HEK293 (cell line): ENCODE results near the gene SUFU.

ENCODE experiments used
- CTCF ChIP-seq: fragments of 450-650 bp; formaldehyde crosslinking; IDR thresholded peaks from 2 replicates; pipeline ENCODE4 v1.5.1; 2016; ENCODE audit warnings: missing biosample characterization, missing genetic modification characterization
- TCF7L2 ChIP-seq: IDR thresholded peaks from 2 replicates; pipeline ENCODE4 v1.6.1; 2011; ENCODE audit warnings: low read depth, mild to moderate bottlenecking, inconsistent platforms, low read length, moderate library complexity, borderline replicate concordance
- ZBTB7A ChIP-seq: fragments of 450-650 bp; formaldehyde crosslinking; IDR thresholded peaks from 2 replicates; pipeline ENCODE4 v1.5.1; 2016; ENCODE audit warnings: low read depth, missing biosample characterization, missing genetic modification characterization
- ZNF274 ChIP-seq, 2 experiments: fragments of 200-500 bp in 1 of 2; fragments of 450-650 bp in 1 of 2; sonication (Bioruptor generic) in 1 of 2; formaldehyde crosslinking in 1 of 2; IDR thresholded peaks; 2 replicates each; pipeline versions ENCODE4 v1.5.1 to v1.6.1; 2014 to 2016; ENCODE audit warnings: borderline replicate concordance in 1 of 2, inconsistent platforms in 1 of 2, low read length in 1 of 2, missing biosample characterization in 1 of 2, missing genetic modification characterization in 1 of 2
- ZNF626 ChIP-seq: fragments of 450-650 bp; sonication (Bioruptor Pico); formaldehyde crosslinking; IDR thresholded peaks from 2 replicates; pipeline ENCODE4 v1.5.1; 2018; ENCODE audit warnings: missing biosample characterization, missing genetic modification characterization, inconsistent platforms
- ZNF654 ChIP-seq: fragments of 450-650 bp; formaldehyde crosslinking; IDR thresholded peaks from 2 replicates; pipeline ENCODE4 v1.5.1; 2016; ENCODE audit warnings: low read depth, missing biosample characterization, missing genetic modification characterization

GRCh38 chr10:102462512-102463054, 41.2 kb upstream of the SUFU start:
- TF ChIP-seq TCF7L2 (no peak), CTCF (tag by site-specific recombination) (no peak), ZNF626 (tag by site-specific recombination) (no peak), ZNF654 (no peak), ZBTB7A (tag by site-specific recombination) (no peak), ZNF274 (IDR thresholded peaks at IDR 0.05; ENCODE audit: low read length) (no peak), ZNF274 (tag by site-specific recombination; IDR thresholded peaks at IDR 0.05; ENCODE audit: borderline replicate concordance) (no peak)
